ENCODE measurements around the gene FADS3.

The FADS3 gene

GRCh38 chr11:61913699-61914395 is 22.5 kb upstream of the FADS3 start:
- DNase-seq: no peak

- DNase-seq: no peak
Measured at GRCh38 chr11:61912991-61913698, 21.8 kb upstream of the FADS3 start.

- DNase-seq: no peak
Measured at GRCh38 chr11:61912530-61912898, 21.2 kb upstream of the FADS3 start.

- DNase-seq: no peak
Measured at GRCh38 chr11:61911701-61912529, 20.6 kb upstream of the FADS3 start.

GRCh38 chr11:61911128-61911700 is 19.9 kb upstream of the FADS3 start:
- DNase-seq: no peak

GRCh38 chr11:61910187-61911127 is 19.1 kb upstream of the FADS3 start:
- no peak for DNase-seq

- DNase-seq: no peak
Measured at GRCh38 chr11:61908730-61909316, 17.5 kb upstream of the FADS3 start.

GRCh38 chr11:61907871-61908729 is 16.8 kb upstream of the FADS3 start:
- DNase-seq: no peak

- no peak for DNase-seq
Measured at GRCh38 chr11:61907282-61907681, 15.9 kb upstream of the FADS3 start.

- no peak for DNase-seq
Measured at GRCh38 chr11:61906522-61906909, 15.2 kb upstream of the FADS3 start.

- no peak for DNase-seq
Measured at GRCh38 chr11:61905801-61906521, 14.6 kb upstream of the FADS3 start.

GRCh38 chr11:61905067-61905696 is 13.8 kb upstream of the FADS3 start:
- no peak for DNase-seq

- no peak for DNase-seq
Measured at GRCh38 chr11:61904539-61905048, 13.2 kb upstream of the FADS3 start.

GRCh38 chr11:61903845-61904244 is 12.5 kb upstream of the FADS3 start:
- DNase-seq: no peak

- DNase-seq: no peak
Measured at GRCh38 chr11:61902313-61902712, 11.0 kb upstream of the FADS3 start.

- no peak for DNase-seq
Measured at GRCh38 chr11:61901397-61901796, 10.1 kb upstream of the FADS3 start.

GRCh38 chr11:61900251-61900650 is 8.9 kb upstream of the FADS3 start:
- no peak for DNase-seq

GRCh38 chr11:61899146-61899841 is 7.9 kb upstream of the FADS3 start:
- peak; percentile 48 for DNase-seq

- DNase-seq: no peak
Measured at GRCh38 chr11:61898247-61898582, 6.9 kb upstream of the FADS3 start.
